HG02981 (cell line): ENCODE results near the gene CTDSPL.

Experiments used
- ATAC-seq: cut with Tn5 transposase; IDR thresholded peaks from one replicate; pipeline ENCODE4 v1.9.1; 2021; ENCODE audit warnings: mild to moderate bottlenecking, moderate library complexity; ENCODE audit not compliant: unreplicated experiment

The CTDSPL gene

GRCh38 chr3:37997791-37998370, 136.2 kb downstream of the CTDSPL start:
- ATAC-seq, result no peak

- no peak for ATAC-seq
Measured at GRCh38 chr3:37999836-38000235, 138.2 kb downstream of the CTDSPL start.

- no peak for ATAC-seq
Measured at GRCh38 chr3:38000242-38000916, 138.7 kb downstream of the CTDSPL start.

GRCh38 chr3:38000965-38001455, 139.3 kb downstream of the CTDSPL start:
- ATAC-seq, result no peak

- ATAC-seq, result no peak
Measured at GRCh38 chr3:38001456-38002081, 139.9 kb downstream of the CTDSPL start.

- ATAC-seq, result no peak
Measured at GRCh38 chr3:38002291-38002876, 140.7 kb downstream of the CTDSPL start.

- no peak for ATAC-seq
Measured at GRCh38 chr3:38002940-38003339, 141.3 kb downstream of the CTDSPL start.

- ATAC-seq, result no peak
Measured at GRCh38 chr3:38003371-38003816, 141.7 kb downstream of the CTDSPL start.

- no peak for ATAC-seq
Measured at GRCh38 chr3:38003817-38004414, 142.2 kb downstream of the CTDSPL start.

- ATAC-seq, result peak; percentile 49
Measured at GRCh38 chr3:38004415-38005075, 142.9 kb downstream of the CTDSPL start.

GRCh38 chr3:38005076-38006020, 143.7 kb downstream of the CTDSPL start:
- no peak for ATAC-seq

GRCh38 chr3:38006031-38006430, 144.4 kb downstream of the CTDSPL start:
- ATAC-seq, result no peak

GRCh38 chr3:38006445-38006995, 144.8 kb downstream of the CTDSPL start:
- no peak for ATAC-seq

- no peak for ATAC-seq
Measured at GRCh38 chr3:38007754-38008090, 146.0 kb downstream of the CTDSPL start.

- ATAC-seq, result no peak
Measured at GRCh38 chr3:38008191-38008701, 146.6 kb downstream of the CTDSPL start.

- ATAC-seq, result no peak
Measured at GRCh38 chr3:38008971-38009580, 147.4 kb downstream of the CTDSPL start.

GRCh38 chr3:38009807-38010591, 148.3 kb downstream of the CTDSPL start:
- ATAC-seq, result no peak

GRCh38 chr3:38011111-38011510, 149.4 kb downstream of the CTDSPL start:
- no peak for ATAC-seq
